K562 (cell line): ENCODE results near the gene IMMP2L. TPM values are rescaled to one million over a fixed set of nuclear protein-coding genes. Genes with fewer than 3 reads are reported as not detected.

ENCODE experiments used
- ELF1 ChIP-seq: fragments of 200-800 bp; sonication (Bioruptor generic); IDR thresholded peaks from 2 replicates; pipeline ENCODE4 v1.6.1; 2016; ENCODE audit warnings: missing genetic modification characterization, missing compliant biosample characterization
- FOS ChIP-seq: IDR thresholded peaks from 3 replicates; pipeline ENCODE4 v1.6.1; 2011; ENCODE audit not compliant: insufficient read length; ENCODE audit errors: extremely low read depth
- GATA2 ChIP-seq: sonication (generic); formaldehyde crosslinking; IDR thresholded peaks from 2 replicates; pipeline ENCODE4 v1.4.0; 2020; ENCODE audit warnings: mild to moderate bottlenecking, missing genetic modification reagents
- GTF2E2 ChIP-seq: fragments of 200-800 bp; sonication (Bioruptor generic); IDR thresholded peaks from 2 replicates; pipeline ENCODE4 v1.6.1; 2016; ENCODE audit warnings: missing genetic modification characterization, missing compliant biosample characterization
- NFRKB ChIP-seq: fragments of 450-650 bp; IDR thresholded peaks from 2 replicates; pipeline ENCODE4 v1.6.1; 2016; ENCODE audit warnings: low read depth
- NR4A1 ChIP-seq, 2 experiments: fragments of 250-450 bp in 1 of 2; fragments of 450-650 bp in 1 of 2; sonication (Bioruptor Pico) in 1 of 2; IDR thresholded peaks; 2 replicates each; pipeline versions ENCODE4 v1.4.0 to v1.6.1; 2016 to 2020; ENCODE audit warnings: mild to moderate bottlenecking in 2 of 2, missing compliant biosample characterization in 1 of 2, missing genetic modification characterization in 1 of 2, moderate library complexity in 1 of 2
- PHF21A ChIP-seq: fragments of 450-650 bp; IDR thresholded peaks from 2 replicates; pipeline ENCODE4 v1.6.1; 2017; ENCODE audit warnings: low read depth, borderline replicate concordance
- RBM39 ChIP-seq: fragments of 200-400 bp; formaldehyde crosslinking; optimal IDR thresholded peaks from 2 replicates; pipeline ENCODE3; 2018; ENCODE audit warnings: low read depth, low read length
- TRIM25 ChIP-seq: fragments of 450-650 bp; IDR thresholded peaks from 2 replicates; pipeline ENCODE4 v1.7.0; 2016; ENCODE audit warnings: borderline replicate concordance
- ZBTB43 ChIP-seq: sonication (generic); formaldehyde crosslinking; IDR thresholded peaks from 2 replicates; pipeline ENCODE4 v1.8.0; 2023; ENCODE audit warnings: mild to moderate bottlenecking, missing genetic modification reagents
- ZEB2 ChIP-seq: fragments of 450-650 bp; IDR thresholded peaks from 2 replicates; pipeline ENCODE4 v1.6.1; 2016
- ZNF124 ChIP-seq: sonication (generic); formaldehyde crosslinking; IDR thresholded peaks from 2 replicates; pipeline ENCODE4 v1.8.1; 2022; ENCODE audit warnings: missing genetic modification reagents
- ZNF766 ChIP-seq: fragments of 200-800 bp; sonication (Bioruptor generic); conservative IDR thresholded peaks from 2 replicates; pipeline ENCODE4 v1.6.1; 2016; ENCODE audit warnings: missing genetic modification characterization, missing compliant biosample characterization
- polyA plus RNA-seq, 8 experiments: library from polyadenylated mRNA; depleted of rRNA in 4 of 8; stranded (reverse) in 5 of 8; unstranded in 3 of 8; fragments of >200 nt; fragmentation: Nextera tagmentation in 2 of 8; fragmentation: Illumina TruSeq in 1 of 8; extraction: Ambion mirVana in 2 of 8; extraction: Trizol in 1 of 8; gene quantifications; 2 replicates each; pipeline versions ENCODE4 v1.2.1 to v1.2.3, GENCODE V29; 2011 to 2014; ENCODE audit warnings: inconsistent platforms in 1 of 8, missing spikeins in 1 of 8
- total RNA-seq, 7 experiments: library from RNA; depleted of rRNA in 6 of 7; stranded (reverse); fragments of >200 nt in 6 of 7; fragmentation: Illumina TruSeq in 2 of 7; extraction: Trizol in 2 of 7; gene quantifications; 2 replicates each; pipeline versions ENCODE4 v1.2.1 to v1.2.3, GENCODE V29; 2011 to 2021; ENCODE audit warnings: low replicate concordance in 1 of 7
- TF ChIP-seq, protein P1 (sequence below): fragments of 450-650 bp; IDR thresholded peaks from 2 replicates; pipeline ENCODE4 v1.6.1; 2014; ENCODE audit warnings: low read depth, mild to moderate bottlenecking, moderate library complexity, borderline replicate concordance
- TF ChIP-seq, protein P2 (sequence below): sonication (generic); formaldehyde crosslinking; IDR thresholded peaks from 2 replicates; pipeline ENCODE4 v1.5.0; 2020; ENCODE audit warnings: missing genetic modification reagents

The IMMP2L gene
- total and polyA plus RNA-seq, 9 of the 15 experiments (the other 6 are each of a cell fraction or from before 2014, with no cell fraction given): 29.7 to 116 (median 53.0) TPM

- TF ChIP-seq GATA2 (CRISPR knock-in tag) (peak; percentile 60; the same call in 1 of the 2 replicates), ZNF766 (no peak), NFRKB (peak; percentile 85), FOS (no peak), ZEB2 (0 out of 2 replicates have a peak, but pooled peaks have one; percentile 44), ZBTB43 (CRISPR knock-in tag) (no peak), GTF2E2 (peak; percentile 10; the same call in 1 of the 2 replicates), PHF21A (0 out of 2 replicates have a peak, but pooled peaks have one; percentile 70), ZNF124 (CRISPR knock-in tag) (no peak), NR4A1 (CRISPR knock-in tag; IDR thresholded peaks at IDR 0.05) (no peak), NR4A1 (tag; IDR thresholded peaks at IDR 0.05) (peak; percentile 74), TRIM25 (0 out of 2 replicates have a peak, but pooled peaks have one; percentile 35), ELF1 (tag) (no peak), RBM39 (peak; percentile 56)
- TF ChIP-seq, protein P1, sequence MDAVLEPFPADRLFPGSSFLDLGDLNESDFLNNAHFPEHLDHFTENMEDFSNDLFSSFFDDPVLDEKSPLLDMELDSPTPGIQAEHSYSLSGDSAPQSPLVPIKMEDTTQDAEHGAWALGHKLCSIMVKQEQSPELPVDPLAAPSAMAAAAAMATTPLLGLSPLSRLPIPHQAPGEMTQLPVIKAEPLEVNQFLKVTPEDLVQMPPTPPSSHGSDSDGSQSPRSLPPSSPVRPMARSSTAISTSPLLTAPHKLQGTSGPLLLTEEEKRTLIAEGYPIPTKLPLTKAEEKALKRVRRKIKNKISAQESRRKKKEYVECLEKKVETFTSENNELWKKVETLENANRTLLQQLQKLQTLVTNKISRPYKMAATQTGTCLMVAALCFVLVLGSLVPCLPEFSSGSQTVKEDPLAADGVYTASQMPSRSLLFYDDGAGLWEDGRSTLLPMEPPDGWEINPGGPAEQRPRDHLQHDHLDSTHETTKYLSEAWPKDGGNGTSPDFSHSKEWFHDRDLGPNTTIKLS: no peak
- TF ChIP-seq, protein P2, sequence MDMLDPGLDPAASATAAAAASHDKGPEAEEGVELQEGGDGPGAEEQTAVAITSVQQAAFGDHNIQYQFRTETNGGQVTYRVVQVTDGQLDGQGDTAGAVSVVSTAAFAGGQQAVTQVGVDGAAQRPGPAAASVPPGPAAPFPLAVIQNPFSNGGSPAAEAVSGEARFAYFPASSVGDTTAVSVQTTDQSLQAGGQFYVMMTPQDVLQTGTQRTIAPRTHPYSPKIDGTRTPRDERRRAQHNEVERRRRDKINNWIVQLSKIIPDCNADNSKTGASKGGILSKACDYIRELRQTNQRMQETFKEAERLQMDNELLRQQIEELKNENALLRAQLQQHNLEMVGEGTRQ (CRISPR knock-in tag): no peak
Observed at GRCh38 chr7:111561654-111561903, 713 bp downstream of the IMMP2L start (continued).
